GM12891 (cell line): ENCODE results near the gene UBLCP1.
"Not testable (repeated sequence)": the region's sequence is repeated elsewhere in the genome, so short reads cannot be mapped to it uniquely, and the experiment has no call there.

Experiments
- DNase-seq: peaks from one replicate; pipeline ENCODE4 v3.0.0; 2011; ENCODE audit warnings: low spot score; ENCODE audit not compliant: insufficient read length
- FAIRE-seq: peaks from 2 replicates; lab custom pipeline; 2011; peaks lifted over from hg19 to GRCh38; lab: Jason Lieb, UNC
- PAX5 ChIP-seq: IDR thresholded peaks from 2 replicates; pipeline ENCODE4 v1.6.1; 2011; ENCODE audit warnings: low read length, moderate library complexity, mild to moderate bottlenecking; ENCODE audit not compliant: insufficient read depth, severe bottlenecking
- POLR2A ChIP-seq: IDR thresholded peaks from 2 replicates; pipeline ENCODE4 v1.6.1; 2011; ENCODE audit warnings: low read depth, low read length, control low read depth
- POLR2AphosphoS5 ChIP-seq: IDR thresholded peaks from 2 replicates; pipeline ENCODE4 v1.6.1; 2011; ENCODE audit warnings: low read depth, low read length, control low read depth
- POU2F2 ChIP-seq: IDR thresholded peaks from 2 replicates; pipeline ENCODE4 v1.6.1; 2011; ENCODE audit warnings: low read depth, mild to moderate bottlenecking, control low read depth, low read length, moderate library complexity
- SPI1 ChIP-seq: IDR thresholded peaks from 2 replicates; pipeline ENCODE4 v1.6.1; 2011; ENCODE audit warnings: low read depth, low read length, control low read depth
- TAF1 ChIP-seq: IDR thresholded peaks from 2 replicates; pipeline ENCODE4 v1.6.1; 2011; ENCODE audit warnings: low read depth, low read length, control low read depth

The UBLCP1 gene

DNA sequence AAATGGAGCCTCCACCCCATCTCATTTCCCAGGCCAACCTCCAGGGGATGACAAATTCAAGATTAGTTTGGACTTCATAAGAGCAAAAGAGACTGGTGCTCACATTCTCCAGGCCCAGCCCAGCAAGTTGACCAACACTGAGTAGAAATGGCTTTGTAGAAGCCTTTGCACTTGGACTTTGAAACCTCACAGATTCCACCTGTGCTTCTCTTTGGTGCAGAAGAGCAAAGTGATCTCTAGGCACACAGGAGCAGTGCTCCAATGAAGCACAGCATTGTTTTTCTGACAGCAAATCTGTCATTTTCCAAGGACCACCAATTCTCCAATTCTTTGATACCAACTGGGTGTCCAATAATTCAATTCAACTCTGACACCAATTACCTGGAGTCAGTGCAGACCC is 36.6 kb upstream of the UBLCP1 start:
- DNase-seq (no peak), FAIRE-seq (no peak)
- TF ChIP-seq POLR2A (no peak), PAX5 (no peak), POU2F2 (no peak), POLR2AphosphoS5 (no peak), SPI1 (no peak), TAF1 (no peak)

DNA sequence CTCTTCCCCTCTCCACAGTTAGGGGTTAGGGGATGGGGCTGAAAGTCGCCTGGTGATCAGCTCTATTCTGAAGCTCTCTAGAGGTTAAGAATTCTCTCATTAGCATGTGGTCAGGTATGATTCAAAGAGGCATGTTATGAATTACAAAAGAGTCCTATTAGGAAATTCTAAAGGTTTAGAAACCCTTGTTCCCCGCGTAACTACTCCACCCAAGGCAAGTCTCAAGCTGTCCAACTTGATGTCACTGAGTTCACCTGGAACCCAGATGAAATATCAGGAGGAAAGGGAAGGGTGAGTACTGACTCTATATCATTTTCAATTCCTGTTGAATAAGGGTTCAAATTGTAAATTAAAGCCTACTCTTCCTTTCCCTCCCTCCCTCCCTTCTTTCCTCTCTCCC is 35.6 kb upstream of the UBLCP1 start:
- DNase-seq (no peak), FAIRE-seq (no peak)
- TF ChIP-seq POU2F2 (no peak), POLR2AphosphoS5 (no peak), POLR2A (no peak), SPI1 (no peak), TAF1 (no peak), PAX5 (no peak)

DNA sequence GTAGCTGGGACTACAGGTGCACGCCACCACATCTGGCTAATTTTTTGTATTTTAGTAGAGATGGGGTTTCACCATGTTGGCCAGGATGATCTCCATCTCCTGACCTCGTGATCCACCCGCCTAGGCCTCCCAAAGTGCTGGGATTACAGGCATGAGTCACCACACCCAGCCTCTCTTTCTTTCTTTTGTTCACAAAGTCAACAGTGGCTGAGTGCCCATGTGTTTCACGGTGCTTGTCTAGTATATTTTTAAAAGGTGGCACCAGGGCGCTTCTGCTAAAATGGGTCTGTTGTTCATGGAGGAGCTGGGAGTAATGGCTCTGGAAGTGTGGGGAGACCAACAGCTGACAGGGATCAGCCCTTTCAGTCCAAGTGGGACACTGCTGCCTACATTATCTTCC is 35.0 kb upstream of the UBLCP1 start:
- not testable (repeated sequence) for FAIRE-seq, DNase-seq

DNA sequence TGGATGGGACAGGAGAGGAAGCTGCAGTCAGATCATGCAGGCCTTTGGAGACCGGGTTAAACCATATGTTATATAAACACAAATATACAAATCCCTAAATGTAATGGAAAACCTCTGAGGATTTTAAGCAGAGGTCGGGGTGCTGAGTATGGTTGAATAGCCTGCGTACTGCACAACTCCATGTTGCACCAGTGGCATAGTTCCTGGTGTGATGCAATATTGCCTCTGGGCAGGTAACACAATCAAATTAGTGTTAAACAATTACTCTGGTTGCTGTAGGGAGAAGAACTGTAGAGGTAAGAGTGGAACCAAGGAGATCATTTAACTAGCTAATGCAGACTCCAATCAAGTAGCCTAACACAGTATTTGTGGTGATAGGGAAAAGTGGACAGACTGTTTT is 32.4 kb upstream of the UBLCP1 start:
- FAIRE-seq, result no peak
- no peak for DNase-seq
- TF ChIP-seq POLR2A, result no peak
- TF ChIP-seq POU2F2, result no peak
- TF ChIP-seq TAF1, result no peak
- TF ChIP-seq PAX5, result no peak
- no peak for TF ChIP-seq SPI1
- TF ChIP-seq POLR2AphosphoS5, result no peak

DNA sequence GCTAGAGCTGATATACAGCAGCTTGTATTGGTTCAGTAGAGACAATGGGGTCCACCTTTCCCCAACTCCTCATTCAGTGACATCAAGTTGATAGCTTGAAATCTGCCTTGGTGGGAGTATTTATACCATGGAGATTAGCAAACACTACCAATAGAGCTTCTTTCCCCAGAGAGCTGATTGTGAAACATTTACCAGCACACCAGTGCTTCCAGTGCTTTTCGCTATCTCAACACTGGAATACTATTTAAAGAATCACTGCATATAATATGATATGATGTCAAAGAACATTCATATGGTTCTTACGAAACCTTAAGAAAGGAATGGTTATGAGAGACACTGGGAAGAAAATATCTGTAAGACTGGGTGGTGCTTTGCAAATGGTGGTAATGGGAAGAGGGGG is 31.9 kb upstream of the UBLCP1 start:
- TF ChIP-seq SPI1 (no peak), TAF1 (no peak), POLR2AphosphoS5 (no peak), PAX5 (no peak), POLR2A (no peak), POU2F2 (no peak)
- DNase-seq, result no peak
- no peak for FAIRE-seq

DNA sequence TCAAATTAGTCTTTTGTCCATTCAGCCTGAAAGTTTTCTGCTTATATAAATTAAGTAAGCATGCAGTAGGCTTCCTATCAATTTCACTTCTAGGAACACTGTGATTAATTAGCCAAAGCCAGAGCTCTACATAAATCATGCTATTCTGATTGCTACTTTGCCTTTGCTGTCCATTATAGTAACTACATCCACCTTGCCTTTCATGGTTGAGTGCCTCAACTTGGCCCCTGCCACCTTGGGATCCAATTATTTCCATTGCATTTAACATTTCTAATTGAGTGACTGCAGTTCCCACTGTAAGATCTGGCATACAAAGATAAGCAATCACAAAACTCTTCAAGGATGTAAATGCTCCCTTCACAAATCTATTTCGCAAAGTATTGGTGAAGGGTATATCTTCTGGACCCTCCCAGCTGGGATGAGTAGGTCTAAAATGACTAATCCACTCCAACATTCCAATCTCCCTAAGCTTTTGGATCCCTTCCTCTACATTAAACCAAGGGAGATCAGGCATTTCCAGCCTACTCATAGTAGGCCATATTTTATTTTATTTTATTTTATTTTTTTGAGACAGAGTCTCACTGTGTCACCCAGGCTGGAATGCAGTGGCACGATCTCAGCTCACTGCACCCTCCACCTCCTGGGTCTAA is 27.1 kb upstream of the UBLCP1 start:
- DNase-seq, FAIRE-seq: not testable (repeated sequence)

DNA sequence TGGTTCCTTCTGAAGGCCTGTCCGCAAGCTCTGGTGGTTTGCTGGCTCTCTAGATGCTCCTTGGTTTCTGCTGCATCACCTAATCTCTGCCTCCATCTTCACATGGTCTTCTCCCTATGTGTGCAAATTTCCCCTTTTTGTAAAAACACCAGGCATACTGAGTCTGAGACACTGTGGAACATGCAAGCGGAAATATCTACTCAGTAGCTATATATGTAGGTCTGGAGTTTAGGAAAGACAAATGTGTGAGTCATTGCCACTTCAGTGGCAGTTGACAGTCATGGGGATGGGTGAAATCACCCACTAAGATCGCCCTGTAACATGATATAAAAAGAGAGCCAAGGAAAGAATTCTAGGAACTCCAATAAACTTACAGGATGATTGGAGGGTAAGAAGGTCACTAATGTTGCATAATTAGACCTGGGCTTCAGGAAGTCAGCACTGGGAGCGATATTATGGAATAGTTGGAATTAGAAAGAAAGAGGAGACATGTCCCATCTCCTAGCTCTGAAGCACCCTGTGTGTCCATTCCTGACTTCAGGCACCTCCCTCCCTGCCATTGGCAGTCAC is 22.7 kb upstream of the UBLCP1 start:
- FAIRE-seq (no peak), DNase-seq (no peak)
- TF ChIP-seq SPI1 (no peak), TAF1 (no peak), POLR2A (no peak), POU2F2 (no peak), PAX5 (no peak), POLR2AphosphoS5 (no peak)

DNA sequence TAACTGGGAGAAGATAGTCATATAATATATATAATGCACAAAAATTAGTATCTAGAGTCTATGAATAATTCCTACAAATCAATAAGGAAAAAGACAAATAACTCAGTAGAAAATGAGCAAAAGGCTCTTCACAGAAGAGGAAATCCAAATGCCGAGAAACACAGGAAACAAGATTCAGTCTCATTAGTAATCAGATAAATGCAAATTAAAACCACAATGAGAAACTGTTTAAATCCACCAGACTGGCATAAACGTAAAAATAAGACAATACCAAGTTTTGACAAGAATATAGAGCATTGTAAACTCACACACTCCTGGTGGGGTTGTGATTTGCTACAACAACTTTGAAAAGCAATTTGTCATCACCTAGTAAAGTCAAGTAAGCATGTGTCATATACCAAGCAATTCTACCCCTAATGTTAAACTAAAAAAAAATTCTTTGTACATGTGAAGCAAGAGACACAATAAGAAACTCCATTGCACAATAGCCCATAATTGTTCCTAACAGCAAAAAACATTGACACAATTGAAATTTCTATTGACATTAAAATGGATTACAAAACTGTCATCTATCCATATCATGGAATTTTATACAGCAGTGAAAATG is 21.0 kb upstream of the UBLCP1 start:
- no peak for FAIRE-seq
- TF ChIP-seq POLR2AphosphoS5, result no peak
- TF ChIP-seq POU2F2, result no peak
- no peak for TF ChIP-seq TAF1
- no peak for TF ChIP-seq SPI1
- no peak for TF ChIP-seq PAX5
- no peak for TF ChIP-seq POLR2A
- DNase-seq, result no peak

DNA sequence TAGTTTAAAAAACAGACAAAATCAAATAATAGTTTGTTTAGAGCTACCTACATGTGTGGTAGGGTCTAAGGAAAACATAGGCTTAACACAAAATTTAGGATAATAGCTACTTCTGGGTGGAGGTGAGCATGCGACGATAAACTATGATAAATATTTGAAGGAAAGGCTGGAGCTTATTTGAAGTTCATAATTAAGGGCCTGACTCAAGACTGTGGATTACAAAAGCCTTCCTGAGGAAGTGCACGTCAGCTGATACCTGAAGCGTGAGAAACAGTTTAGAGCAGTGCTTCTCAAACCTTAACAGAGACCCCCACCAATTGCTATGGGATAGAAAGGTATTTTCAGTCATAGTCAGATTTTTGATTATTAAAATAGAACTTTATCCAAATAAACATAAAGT is 20.4 kb upstream of the UBLCP1 start:
- TF ChIP-seq PAX5 (no peak), TAF1 (no peak), POLR2A (no peak), POLR2AphosphoS5 (no peak), SPI1 (no peak), POU2F2 (no peak)
- no peak for FAIRE-seq
- DNase-seq, result no peak

DNA sequence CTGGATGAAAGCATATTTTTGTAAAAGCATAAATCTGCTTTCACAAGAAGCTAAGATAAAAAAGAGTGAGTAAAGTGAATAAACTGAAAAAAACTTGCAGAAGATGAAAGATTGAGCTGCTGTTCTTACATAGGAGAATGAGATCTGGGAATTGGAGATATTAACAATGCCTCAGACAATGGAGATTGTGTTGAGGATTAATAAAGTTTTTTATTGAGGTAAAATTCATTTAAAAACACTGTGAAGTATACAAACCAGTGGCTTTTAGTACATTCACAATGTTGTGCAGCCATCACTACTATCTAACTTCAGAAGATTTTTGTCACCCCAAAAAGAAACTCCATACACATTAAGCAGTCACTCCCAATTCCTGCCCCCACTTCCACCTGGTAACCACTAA is 19.7 kb upstream of the UBLCP1 start:
- TF ChIP-seq POU2F2 (no peak), TAF1 (no peak), POLR2A (no peak), SPI1 (no peak), POLR2AphosphoS5 (no peak), PAX5 (no peak)
- FAIRE-seq, result no peak
- no peak for DNase-seq

DNA sequence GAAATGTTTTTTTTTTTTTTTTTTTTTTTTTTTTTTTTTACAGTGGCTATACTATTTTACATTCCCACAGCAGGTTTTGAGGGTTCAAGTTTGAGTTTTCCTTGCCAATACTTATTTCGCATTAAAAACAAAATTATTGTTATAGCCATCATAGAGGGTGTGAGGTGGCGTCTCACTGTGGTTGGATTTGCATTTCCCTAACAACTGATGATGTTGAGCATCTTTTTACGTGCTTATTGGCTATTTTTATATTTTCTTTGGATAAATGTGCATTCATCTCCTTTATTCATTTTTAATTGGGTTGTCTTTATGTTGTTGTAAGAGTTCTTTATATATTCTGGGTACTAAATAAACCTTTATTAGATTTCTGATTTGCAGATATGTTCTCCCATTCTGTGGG is 18.9 kb upstream of the UBLCP1 start:
- no peak for TF ChIP-seq TAF1
- FAIRE-seq, result no peak
- DNase-seq, result no peak
